ENCODE results near the gene MTCH1.

MTCH1 gene

GRCh38 chr6:37027811-37028469 is 41.9 kb upstream of the MTCH1 start:
- DNase-seq (ENCODE audit: low read depth): no peak
- TF ChIP-seq, protein P1, sequence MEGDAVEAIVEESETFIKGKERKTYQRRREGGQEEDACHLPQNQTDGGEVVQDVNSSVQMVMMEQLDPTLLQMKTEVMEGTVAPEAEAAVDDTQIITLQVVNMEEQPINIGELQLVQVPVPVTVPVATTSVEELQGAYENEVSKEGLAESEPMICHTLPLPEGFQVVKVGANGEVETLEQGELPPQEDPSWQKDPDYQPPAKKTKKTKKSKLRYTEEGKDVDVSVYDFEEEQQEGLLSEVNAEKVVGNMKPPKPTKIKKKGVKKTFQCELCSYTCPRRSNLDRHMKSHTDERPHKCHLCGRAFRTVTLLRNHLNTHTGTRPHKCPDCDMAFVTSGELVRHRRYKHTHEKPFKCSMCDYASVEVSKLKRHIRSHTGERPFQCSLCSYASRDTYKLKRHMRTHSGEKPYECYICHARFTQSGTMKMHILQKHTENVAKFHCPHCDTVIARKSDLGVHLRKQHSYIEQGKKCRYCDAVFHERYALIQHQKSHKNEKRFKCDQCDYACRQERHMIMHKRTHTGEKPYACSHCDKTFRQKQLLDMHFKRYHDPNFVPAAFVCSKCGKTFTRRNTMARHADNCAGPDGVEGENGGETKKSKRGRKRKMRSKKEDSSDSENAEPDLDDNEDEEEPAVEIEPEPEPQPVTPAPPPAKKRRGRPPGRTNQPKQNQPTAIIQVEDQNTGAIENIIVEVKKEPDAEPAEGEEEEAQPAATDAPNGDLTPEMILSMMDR (conservative IDR thresholded peaks at IDR 0.05; ENCODE audit: low read depth, low read length): no peak
- H3K4me3 ChIP-seq (ENCODE audit: low read depth, low read length): no peak overlapping the region

DNA sequence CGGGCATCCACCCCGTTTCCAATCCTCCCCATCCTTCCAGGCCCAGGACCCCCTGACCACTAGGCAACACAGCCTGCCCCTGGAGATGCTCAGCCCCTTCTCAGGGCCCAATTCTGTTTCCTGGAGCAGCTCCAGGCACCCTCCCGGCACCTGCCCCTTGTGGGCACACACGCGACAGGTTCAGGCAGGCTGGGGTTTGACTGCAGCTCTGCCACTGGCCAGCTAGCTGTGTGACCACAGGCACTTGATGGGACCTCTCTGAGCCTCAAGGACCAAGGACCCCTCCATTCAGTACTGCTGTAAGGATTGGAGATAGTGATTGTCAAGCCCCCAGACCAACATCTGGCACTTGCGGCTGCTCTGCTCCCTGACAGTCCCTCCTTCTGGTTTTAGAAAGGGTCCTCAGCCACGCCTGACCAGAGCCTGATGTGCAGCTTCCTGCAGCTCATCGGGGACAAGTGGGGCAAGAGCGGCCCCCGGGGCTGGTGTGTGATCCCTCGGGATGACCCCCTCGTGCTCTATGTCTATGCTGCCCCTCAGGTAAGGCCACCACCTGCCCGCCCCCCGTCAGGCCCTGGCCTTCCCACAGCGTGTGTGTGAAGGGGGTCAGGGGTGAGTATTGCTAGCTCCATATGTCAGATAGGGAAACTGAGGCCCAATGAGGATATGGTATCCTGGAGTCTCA is 41.2 kb upstream of the MTCH1 start:
- H3K4me3 ChIP-seq (ENCODE audit: low read depth, low read length): no peak overlapping the region
- DNase-seq (ENCODE audit: low read depth): no peak
- TF ChIP-seq, protein P1 (conservative IDR thresholded peaks at IDR 0.05; ENCODE audit: low read depth, low read length): no peak

- H3K4me3 ChIP-seq (ENCODE audit: low read depth, low read length): no peak overlapping the region
- no peak for DNase-seq (ENCODE audit: low read depth)
- TF ChIP-seq, protein P1 (conservative IDR thresholded peaks at IDR 0.05; ENCODE audit: low read depth, low read length): no peak
These were observed 39.8 kb upstream of the MTCH1 start for GRCh38 chr6:37025621-37026466.

- H3K4me3 ChIP-seq (ENCODE audit: low read depth, low read length): no peak overlapping the region
- no peak for DNase-seq (ENCODE audit: low read depth)
- TF ChIP-seq, protein P1 (conservative IDR thresholded peaks at IDR 0.05; ENCODE audit: low read depth, low read length): no peak
These were observed 38.8 kb upstream of the MTCH1 start for GRCh38 chr6:37024656-37025337.

- TF ChIP-seq, protein P1 (conservative IDR thresholded peaks at IDR 0.05; ENCODE audit: low read depth, low read length): no peak
- DNase-seq (ENCODE audit: low read depth): no peak
- H3K4me3 ChIP-seq (ENCODE audit: low read depth, low read length): no peak overlapping the region
These were observed 36.3 kb upstream of the MTCH1 start for GRCh38 chr6:37022135-37022863.

Data from choroid plexus epithelial cell (primary cell).